HG03060 (cell line): Measurements from ENCODE around the gene PKM.

Experiments used
- ATAC-seq: cut with Tn5 transposase; IDR thresholded peaks from one replicate; pipeline ENCODE4 v1.9.1; 2021; ENCODE audit warnings: low read depth, moderate number of reproducible peaks; ENCODE audit not compliant: unreplicated experiment

Gene PKM

GRCh38 chr15:72162569-72162968 lies 68.4 kb downstream of the PKM start:
- ATAC-seq, result no peak

GRCh38 chr15:72161361-72162132 lies 69.4 kb downstream of the PKM start:
- no peak for ATAC-seq

- no peak for ATAC-seq
Measured at GRCh38 chr15:72160696-72161245, 70.2 kb downstream of the PKM start.

GRCh38 chr15:72156928-72157327 lies 74.1 kb downstream of the PKM start:
- no peak for ATAC-seq

GRCh38 chr15:72155635-72156616 lies 75.1 kb downstream of the PKM start:
- ATAC-seq, result no peak

- no peak for ATAC-seq
Measured at GRCh38 chr15:72155003-72155621, 75.9 kb downstream of the PKM start.

GRCh38 chr15:72154316-72154715 lies 76.7 kb downstream of the PKM start:
- ATAC-seq, result no peak

GRCh38 chr15:72153269-72154000 lies 77.6 kb downstream of the PKM start:
- ATAC-seq, result no peak
